H9 (cell line): ENCODE data around the gene ORC2. TPM values are rescaled to one million over a fixed set of nuclear protein-coding genes. Genes with fewer than 3 reads are reported as not detected.

Source experiments
- DNase-seq: peaks from one replicate; pipeline ENCODE4 v3.0.0-alpha.2; 2017
- H2AFZ ChIP-seq: one replicate; pipeline ENCODE4 v1.6.1; 2013; ENCODE audit warnings: mild to moderate bottlenecking, low read length, control low read depth, moderate library complexity
- H2AK5ac ChIP-seq: 2 replicates; pipeline ENCODE4 v1.6.1; 2013; ENCODE audit warnings: low read length, control low read depth, mixed read lengths; ENCODE audit not compliant: insufficient read length
- H2BK120ac ChIP-seq: one replicate; pipeline ENCODE4 v1.6.1; 2013; ENCODE audit warnings: low read depth, mild to moderate bottlenecking, low read length, control low read depth, inconsistent platforms; ENCODE audit not compliant: poor library complexity, severe bottlenecking
- H2BK12ac ChIP-seq: 2 replicates; pipeline ENCODE4 v1.6.1; 2013; ENCODE audit warnings: low read length, control low read depth, mixed read lengths, low read depth; ENCODE audit not compliant: insufficient read length
- H2BK15ac ChIP-seq: 2 replicates; pipeline ENCODE4 v1.6.1; 2013; ENCODE audit warnings: low read depth, low read length, control low read depth
- H2BK20ac ChIP-seq: one replicate; pipeline ENCODE4 v1.6.1; 2013; ENCODE audit warnings: low read depth, mild to moderate bottlenecking, low read length, control low read depth, inconsistent platforms; ENCODE audit not compliant: poor library complexity, severe bottlenecking
- H2BK5ac ChIP-seq: 2 replicates; pipeline ENCODE4 v1.6.1; 2013; ENCODE audit warnings: low read length, control low read depth, mixed read lengths; ENCODE audit not compliant: insufficient read length
- H3K14ac ChIP-seq: 2 replicates; pipeline ENCODE4 v1.6.1; 2013; ENCODE audit warnings: low read length, control low read depth; ENCODE audit not compliant: insufficient read depth
- H3K18ac ChIP-seq: 2 replicates; pipeline ENCODE4 v1.6.1; 2013; ENCODE audit warnings: low read depth, mild to moderate bottlenecking, mixed read lengths, low read length, control low read depth; ENCODE audit not compliant: insufficient read length
- H3K23ac ChIP-seq: 2 replicates; pipeline ENCODE4 v1.6.1; 2013; ENCODE audit warnings: low read length, control low read depth, mixed read lengths, low read depth; ENCODE audit not compliant: insufficient read length
- H3K23me2 ChIP-seq: 2 replicates; pipeline ENCODE4 v1.6.1; 2013; ENCODE audit warnings: low read depth, mild to moderate bottlenecking, mixed read lengths, low read length, control low read depth; ENCODE audit not compliant: insufficient read length, poor library complexity, severe bottlenecking
- H3K27ac ChIP-seq: 2 replicates; pipeline ENCODE4 v1.5.1; 2013; ENCODE audit warnings: low read length, control low read depth, mixed read lengths, low read depth; ENCODE audit not compliant: insufficient read length
- H3K27me3 ChIP-seq: 2 replicates; pipeline ENCODE4 v1.6.1; 2013; ENCODE audit warnings: low read length, control low read depth, inconsistent platforms; ENCODE audit not compliant: insufficient read depth
- H3K4ac ChIP-seq: 2 replicates; pipeline ENCODE4 v1.6.1; 2013; ENCODE audit warnings: low read depth, mild to moderate bottlenecking, control low read depth, inconsistent platforms, low read length, moderate library complexity
- H3K4me1 ChIP-seq: 2 replicates; pipeline ENCODE4 v1.6.1; 2013; ENCODE audit warnings: low read length, control low read depth, inconsistent platforms; ENCODE audit not compliant: insufficient read depth
- H3K4me2 ChIP-seq: 2 replicates; pipeline ENCODE4 v1.6.1; 2013; ENCODE audit warnings: low read length, control low read depth, mixed read lengths; ENCODE audit not compliant: insufficient read length, insufficient read depth
- H3K56ac ChIP-seq: 2 replicates; pipeline ENCODE4 v1.6.1; 2013; ENCODE audit warnings: low read depth, mild to moderate bottlenecking, mixed read lengths, low read length, control low read depth; ENCODE audit not compliant: insufficient read length
- H3K79me1 ChIP-seq: 2 replicates; pipeline ENCODE4 v1.6.1; 2013; ENCODE audit warnings: low read depth, mild to moderate bottlenecking, moderate library complexity, low read length, control low read depth, inconsistent platforms; ENCODE audit not compliant: insufficient read depth, poor library complexity, severe bottlenecking
- H3K79me2 ChIP-seq: 2 replicates; pipeline ENCODE4 v1.6.1; 2013; ENCODE audit warnings: low read length, control low read depth, inconsistent platforms; ENCODE audit not compliant: insufficient read depth
- H3K9ac ChIP-seq: 2 replicates; pipeline ENCODE4 v1.6.1; 2013; ENCODE audit warnings: low read length, control low read depth, mixed read lengths; ENCODE audit not compliant: insufficient read length; ENCODE audit errors: extremely low read depth
- H3K9me3 ChIP-seq: one replicate; pipeline ENCODE4 v1.6.1; 2013; ENCODE audit warnings: low read depth, low read length, inconsistent platforms; ENCODE audit not compliant: control insufficient read depth
- H3T11ph ChIP-seq: one replicate; pipeline ENCODE4 v1.6.1; 2013; ENCODE audit warnings: mild to moderate bottlenecking, low read length, control low read depth, inconsistent platforms
- H4K20me1 ChIP-seq: one replicate; pipeline ENCODE4 v1.6.1; 2013; ENCODE audit not compliant: control insufficient read depth, insufficient read length, insufficient read depth
- H4K5ac ChIP-seq: 2 replicates; pipeline ENCODE4 v1.6.1; 2013; ENCODE audit warnings: low read depth, mild to moderate bottlenecking, mixed read lengths, low read length, control low read depth; ENCODE audit not compliant: insufficient read length
- H4K8ac ChIP-seq: replicated peaks from 2 replicates; pipeline ENCODE4 v1.6.1; 2013; ENCODE audit warnings: low read length, control low read depth, mixed read lengths, low read depth; ENCODE audit not compliant: insufficient read length
- H4K91ac ChIP-seq: 2 replicates; pipeline ENCODE4 v1.6.1; 2013; ENCODE audit warnings: low read depth, mild to moderate bottlenecking, moderate library complexity, mixed read lengths, low read length, control low read depth; ENCODE audit not compliant: insufficient read length
- H3K27ac Mint-ChIP-seq, 3 experiments: 2 replicates in 2 of 3; 3 replicates in 1 of 3; pipeline ENCODE4 v1.8.0; 2020 to 2021; ENCODE audit warnings: mixed read lengths in 3 of 3, mild to moderate bottlenecking in 1 of 3, moderate library complexity in 1 of 3
- H3K27me3 Mint-ChIP-seq: 2 replicates; pipeline ENCODE4 v1.8.0; 2021; ENCODE audit warnings: low read depth, mild to moderate bottlenecking, moderate library complexity, mixed read lengths
- H3K36me3 Mint-ChIP-seq, 3 experiments: 2 replicates in 2 of 3; 3 replicates in 1 of 3; pipeline ENCODE4 v1.8.0; 2020 to 2021; ENCODE audit warnings: low read depth in 3 of 3, mixed read lengths in 3 of 3; ENCODE audit not compliant: insufficient read depth in 1 of 3
- H3K4me1 Mint-ChIP-seq, 2 experiments: 2 replicates each; pipeline ENCODE4 v1.8.0; 2020; ENCODE audit warnings: mixed read lengths in 2 of 2
- H3K4me3 Mint-ChIP-seq, 2 experiments: 2 replicates in 1 of 2; 3 replicates in 1 of 2; pipeline ENCODE4 v1.8.0; 2020 to 2021; ENCODE audit warnings: mild to moderate bottlenecking in 2 of 2, mixed read lengths in 2 of 2, moderate library complexity in 1 of 2
- H3K9me3 Mint-ChIP-seq, 2 experiments: 2 replicates in 1 of 2; 3 replicates in 1 of 2; pipeline ENCODE4 v1.8.0; 2020; ENCODE audit warnings: mild to moderate bottlenecking in 2 of 2, mixed read lengths in 2 of 2, moderate library complexity in 1 of 2
- WGBS: extraction: QIAGEN DNeasy Blood & Tissue Kit; methylation state at CpG from one replicate; pipeline ENCODE4 v1.1.7; 2013; ENCODE audit warnings: missing lambda C conversion rate, low lambda C conversion rate, mixed read lengths; ENCODE audit not compliant: insufficient read length; ENCODE audit errors: extremely low coverage; 5-methylcytosine and 5-hydroxymethylcytosine counted together
- total RNA-seq: library from RNA; stranded (reverse); gene quantifications from 2 replicates; pipeline ENCODE4 v1.2.1, GENCODE V29; 2021
- TF ChIP-seq, protein P1 (sequence below): fragments of 200-600 bp; sonication (generic); conservative IDR thresholded peaks from 3 replicates; pipeline ENCODE4 v1.8.0; 2021; ENCODE audit warnings: antibody characterized with exemption, mild to moderate bottlenecking

Gene ORC2
- total RNA-seq, 1 experiment from 2014 or later: 65.2 TPM

DNA sequence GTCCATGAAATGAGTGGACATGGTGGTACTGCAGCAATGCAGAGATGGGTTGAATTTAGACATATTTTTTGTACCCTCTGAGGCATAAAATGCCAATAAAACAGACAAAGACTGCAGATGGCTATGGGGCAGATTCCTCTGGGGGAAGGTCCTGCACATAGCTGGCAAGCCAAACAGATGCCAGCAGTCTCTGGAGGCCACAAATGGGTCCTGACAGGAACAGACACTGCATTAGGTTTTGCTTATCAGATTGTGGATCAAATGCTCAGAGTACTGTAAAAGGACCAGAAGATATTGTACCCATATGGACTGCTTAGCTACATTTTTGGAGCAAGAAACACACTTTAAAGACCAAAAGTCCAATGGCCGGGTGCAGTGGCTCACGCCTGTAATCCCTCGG lies 40.9 kb upstream of the ORC2 start:
- H3K27ac Mint-ChIP-seq: no peak overlapping the region
- H3K4me1 ChIP-seq: no peaks in the 10 kb centered on the region
- H4K91ac ChIP-seq: no peak overlapping the region
- DNase-seq: no peak
- no peak overlapping the region for H2BK15ac ChIP-seq
- no peak overlapping the region for H3K18ac ChIP-seq
- no peak overlapping the region for H2AFZ ChIP-seq
- TF ChIP-seq, protein P1, sequence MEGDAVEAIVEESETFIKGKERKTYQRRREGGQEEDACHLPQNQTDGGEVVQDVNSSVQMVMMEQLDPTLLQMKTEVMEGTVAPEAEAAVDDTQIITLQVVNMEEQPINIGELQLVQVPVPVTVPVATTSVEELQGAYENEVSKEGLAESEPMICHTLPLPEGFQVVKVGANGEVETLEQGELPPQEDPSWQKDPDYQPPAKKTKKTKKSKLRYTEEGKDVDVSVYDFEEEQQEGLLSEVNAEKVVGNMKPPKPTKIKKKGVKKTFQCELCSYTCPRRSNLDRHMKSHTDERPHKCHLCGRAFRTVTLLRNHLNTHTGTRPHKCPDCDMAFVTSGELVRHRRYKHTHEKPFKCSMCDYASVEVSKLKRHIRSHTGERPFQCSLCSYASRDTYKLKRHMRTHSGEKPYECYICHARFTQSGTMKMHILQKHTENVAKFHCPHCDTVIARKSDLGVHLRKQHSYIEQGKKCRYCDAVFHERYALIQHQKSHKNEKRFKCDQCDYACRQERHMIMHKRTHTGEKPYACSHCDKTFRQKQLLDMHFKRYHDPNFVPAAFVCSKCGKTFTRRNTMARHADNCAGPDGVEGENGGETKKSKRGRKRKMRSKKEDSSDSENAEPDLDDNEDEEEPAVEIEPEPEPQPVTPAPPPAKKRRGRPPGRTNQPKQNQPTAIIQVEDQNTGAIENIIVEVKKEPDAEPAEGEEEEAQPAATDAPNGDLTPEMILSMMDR: no peak
- no peaks in the 10 kb centered on the region for H3K79me1 ChIP-seq
- H3K4me3 Mint-ChIP-seq: no peak overlapping the region
- no peak overlapping the region for H2BK20ac ChIP-seq
- H3K27me3 Mint-ChIP-seq: no peaks in the 10 kb centered on the region
- H3K79me2 ChIP-seq: no peaks in the 10 kb centered on the region
- H4K20me1 ChIP-seq: no peaks in the 10 kb centered on the region
- no peak overlapping the region for H3K4ac ChIP-seq
- no peak overlapping the region for H3K9ac ChIP-seq
- H3K23ac ChIP-seq: no peak overlapping the region
- no peak overlapping the region for H4K8ac ChIP-seq
- no peaks in the 10 kb centered on the region for H3K4me1 Mint-ChIP-seq
- no peak overlapping the region for H2BK5ac ChIP-seq
- peaks cover 0 to 2% (median 0%) of the 10 kb centered on the region in 3 experiments; a peak in 3 of 7 replicates for H3K36me3 Mint-ChIP-seq
- H2BK120ac ChIP-seq: no peak overlapping the region
- H3K27me3 ChIP-seq: no peaks in the 10 kb centered on the region
- no peaks in the 10 kb centered on the region for H3K9me3 Mint-ChIP-seq
- no peak overlapping the region for H3K56ac ChIP-seq
- H3T11ph ChIP-seq: no peak overlapping the region
- H3K9me3 ChIP-seq: no peaks in the 10 kb centered on the region
- no peak overlapping the region for H4K5ac ChIP-seq
- no CpG with 5 or more reads among the region's 3 CpGs for WGBS
- no peak overlapping the region for H2AK5ac ChIP-seq
- H3K23me2 ChIP-seq: no peaks in the 10 kb centered on the region
- no peak overlapping the region for H3K14ac ChIP-seq
- H3K4me2 ChIP-seq: no peak overlapping the region
- no peak overlapping the region for H2BK12ac ChIP-seq
- no peak overlapping the region for H3K27ac ChIP-seq
